ACHN (cell line): ENCODE data around the gene ASB15.
A peak's percentile ranks its signal among the peaks of the same experiment; 100 is the strongest.

Experiments
- DNase-seq: peaks from one replicate; pipeline ENCODE4 v3.0.0-alpha.2; 2015
- in situ Hi-C: cut with HindIII; loops from 2 replicates; pipeline ENCODE4 v1.10.0; 2017; ENCODE audit warnings: low sequenced_read_pairs, low pct_ligation_motif_present, low pct_unique_long_range_greater_than_20kb

ASB15 gene

GRCh38 chr7:123680580-123680979, 79.0 kb downstream of the ASB15 start:
- DNase-seq, result no peak
- in situ Hi-C loops, result no loop called here

DNA sequence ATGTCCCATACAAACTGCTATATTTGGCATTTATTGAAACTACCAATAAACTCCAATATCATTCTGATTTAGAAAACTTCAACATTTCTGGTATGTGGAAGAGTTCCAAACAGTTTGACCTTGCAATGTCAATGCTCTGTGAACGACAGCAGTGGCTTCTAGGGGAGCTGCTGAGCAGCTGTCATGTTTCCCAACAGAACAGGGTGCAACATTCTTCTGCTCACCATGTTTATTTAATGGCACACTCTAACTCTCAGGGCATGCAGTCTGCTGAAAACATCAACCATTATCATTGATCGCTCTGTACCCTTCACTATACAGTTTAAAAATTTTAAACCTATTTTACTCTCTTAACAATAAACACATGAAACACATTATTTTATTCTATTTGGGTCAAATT, 79.9 kb downstream of the ASB15 start:
- DNase-seq, result no peak
- in situ Hi-C loops, result no loop called here

DNA sequence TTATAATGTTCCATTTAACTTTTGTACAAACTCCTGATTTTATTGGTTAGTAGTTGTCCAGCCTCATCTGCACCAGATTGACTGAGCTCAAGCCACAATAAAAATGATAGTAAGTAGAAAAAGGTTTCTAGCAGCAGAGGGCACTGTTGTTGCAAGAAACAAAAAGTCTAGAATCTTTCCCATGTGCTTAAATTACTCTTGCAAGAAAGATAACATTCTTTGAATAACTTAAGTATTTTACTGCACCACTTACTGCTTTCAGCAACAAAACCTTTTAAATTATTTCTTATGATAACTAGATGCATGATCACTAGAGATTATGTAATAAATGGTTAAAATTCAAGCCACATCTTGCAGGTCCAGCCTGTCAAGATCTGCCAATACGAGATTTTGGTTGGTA, 81.1 kb downstream of the ASB15 start:
- in situ Hi-C loops, result no loop called here
- peak; percentile 80 for DNase-seq

DNA sequence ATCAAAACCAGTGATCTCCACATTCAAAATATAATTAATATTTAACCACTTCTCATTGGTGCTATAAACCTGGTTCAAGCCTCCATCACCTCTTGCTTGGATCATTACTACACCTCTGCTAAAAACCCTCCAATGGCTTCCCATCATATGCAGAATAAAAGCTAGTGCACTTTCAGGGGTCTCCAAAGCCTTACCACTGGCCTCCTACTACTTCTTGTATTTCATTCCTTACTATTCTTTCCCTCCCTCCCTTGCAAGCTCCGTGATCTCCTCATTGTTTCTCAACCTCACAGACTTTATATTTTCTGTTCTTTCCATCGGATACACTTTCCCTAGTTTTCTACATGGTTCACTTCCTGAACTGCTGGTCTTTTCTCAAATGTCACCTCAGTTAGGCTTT, 85.5 kb downstream of the ASB15 start:
- in situ Hi-C loops, result no loop called here
- no peak for DNase-seq

- in situ Hi-C loops, result no loop called here
- DNase-seq, result no peak
Observed at GRCh38 chr7:123687727-123688126, 86.1 kb downstream of the ASB15 start.
